Upper lobe of left lung (tissue), 4 donors: ENCODE results near the gene GFRA3.

Experiments
- EP300 ChIP-seq, 4 donors: sonication (generic); formaldehyde crosslinking; IDR thresholded peaks; one replicate each; pipeline ENCODE4 v1.5.1; 2017; ENCODE audit warnings: antibody characterized with exemption in 4 of 4, control low read depth in 2 of 4
- POLR2A ChIP-seq, 4 donors: fragments of 450-650 bp; IDR thresholded peaks; one replicate each; pipeline ENCODE4 v1.5.1; 2016 to 2017; ENCODE audit warnings: antibody characterized with exemption in 4 of 4, mild to moderate bottlenecking in 2 of 4
- POLR2AphosphoS5 ChIP-seq, 2 donors: sonication (generic); formaldehyde crosslinking; IDR thresholded peaks; one replicate each; pipeline ENCODE4 v1.5.1; 2017; ENCODE audit warnings: antibody characterized with exemption in 2 of 2
- TF ChIP-seq, protein P1 (sequence below), 6 experiments: fragments of 450-650 bp in 4 of 6; fragments of 200-600 bp in 2 of 6; sonication (generic) in 2 of 6; IDR thresholded peaks; one replicate each; pipeline ENCODE4 v1.5.1; 2016 to 2019; ENCODE audit warnings: antibody characterized with exemption in 6 of 6

DNA sequence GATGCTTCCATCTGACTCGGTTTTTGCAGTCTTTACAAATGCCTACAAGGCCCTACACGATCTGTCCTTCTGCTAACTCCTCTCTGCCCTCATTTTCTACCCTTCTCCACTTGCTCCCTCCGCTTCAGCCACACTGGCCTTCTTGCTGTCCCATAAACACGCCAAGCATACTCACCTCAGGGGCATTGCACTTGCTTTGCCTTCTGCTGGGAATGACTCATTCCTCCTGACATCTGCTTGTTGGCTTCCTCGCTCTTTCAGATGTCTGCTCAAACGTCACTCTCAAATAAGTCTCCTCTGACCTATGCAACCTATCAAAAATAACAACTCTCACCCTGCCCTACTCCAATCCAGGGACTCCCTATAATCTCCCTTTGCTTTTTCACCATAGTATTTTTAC lies 29.0 kb upstream of the GFRA3 start:
- TF ChIP-seq, protein P1, sequence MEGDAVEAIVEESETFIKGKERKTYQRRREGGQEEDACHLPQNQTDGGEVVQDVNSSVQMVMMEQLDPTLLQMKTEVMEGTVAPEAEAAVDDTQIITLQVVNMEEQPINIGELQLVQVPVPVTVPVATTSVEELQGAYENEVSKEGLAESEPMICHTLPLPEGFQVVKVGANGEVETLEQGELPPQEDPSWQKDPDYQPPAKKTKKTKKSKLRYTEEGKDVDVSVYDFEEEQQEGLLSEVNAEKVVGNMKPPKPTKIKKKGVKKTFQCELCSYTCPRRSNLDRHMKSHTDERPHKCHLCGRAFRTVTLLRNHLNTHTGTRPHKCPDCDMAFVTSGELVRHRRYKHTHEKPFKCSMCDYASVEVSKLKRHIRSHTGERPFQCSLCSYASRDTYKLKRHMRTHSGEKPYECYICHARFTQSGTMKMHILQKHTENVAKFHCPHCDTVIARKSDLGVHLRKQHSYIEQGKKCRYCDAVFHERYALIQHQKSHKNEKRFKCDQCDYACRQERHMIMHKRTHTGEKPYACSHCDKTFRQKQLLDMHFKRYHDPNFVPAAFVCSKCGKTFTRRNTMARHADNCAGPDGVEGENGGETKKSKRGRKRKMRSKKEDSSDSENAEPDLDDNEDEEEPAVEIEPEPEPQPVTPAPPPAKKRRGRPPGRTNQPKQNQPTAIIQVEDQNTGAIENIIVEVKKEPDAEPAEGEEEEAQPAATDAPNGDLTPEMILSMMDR (IDR thresholded peaks at IDR 0.05): no peak
- TF ChIP-seq POLR2A (IDR thresholded peaks at IDR 0.05): no peak
- TF ChIP-seq POLR2AphosphoS5 (IDR thresholded peaks at IDR 0.05): no peak
- TF ChIP-seq EP300 (IDR thresholded peaks at IDR 0.05): no peak
